Thyroid gland (tissue), 4 donors: ENCODE data around the gene ZNF350. TPM values are rescaled to one million over a fixed set of nuclear protein-coding genes. Genes with fewer than 3 reads are reported as not detected.
"Not testable (repeated sequence)": the region's sequence is repeated elsewhere in the genome, so short reads cannot be mapped to it uniquely, and the experiment has no call there.

ENCODE experiments used
- DNase-seq, 2 donors: peaks; one replicate each; pipeline ENCODE4 v3.0.0-alpha.2; 2019
- H3K27ac ChIP-seq, 3 donors: fragments of 200-600 bp; sonication (generic); 1 replicate in 2 of 3; 2 replicates in 1 of 3; pipeline ENCODE4 v1.5.1; 2016 to 2019; ENCODE audit warnings: mild to moderate bottlenecking in 1 of 3, moderate library complexity in 1 of 3
- H3K27me3 ChIP-seq: fragments of 200-600 bp; sonication (generic); one replicate; pipeline ENCODE4 v1.5.1; 2019
- H3K36me3 ChIP-seq, 2 donors: fragments of 200-600 bp; sonication (generic); one replicate each; pipeline ENCODE4 v1.5.1; 2016 to 2019
- H3K4me1 ChIP-seq, 2 donors: fragments of 200-600 bp; sonication (generic); one replicate each; pipeline ENCODE4 v1.5.1; 2017 to 2019
- H3K4me3 ChIP-seq, 3 donors: fragments of 200-600 bp; sonication (generic); replicated peaks in 1 of 3; 1 replicate in 2 of 3; 2 replicates in 1 of 3; pipeline ENCODE4 v1.5.1; 2016; ENCODE audit warnings: mild to moderate bottlenecking in 1 of 3
- H3K9me3 ChIP-seq: fragments of 200-600 bp; sonication (generic); one replicate; pipeline ENCODE4 v1.5.1; 2017
- POLR2A ChIP-seq, 2 donors: fragments of 450-650 bp; IDR thresholded peaks; one replicate each; pipeline ENCODE4 v1.6.1; 2017; ENCODE audit warnings: antibody characterized with exemption in 2 of 2, mild to moderate bottlenecking in 2 of 2, moderate library complexity in 1 of 2
- WGBS, 2 donors: methylation state at CpG; one replicate each; pipeline ENCODE4 v1.1.5; 2017; 5-methylcytosine and 5-hydroxymethylcytosine counted together
- intact Hi-C: fragments of 100-400 bp; cut with DNase I; formaldehyde crosslinking; loops from one replicate; pipeline ENCODE4 v1.15.1; 2023
- total RNA-seq, 4 donors: library from RNA; depleted of rRNA; stranded (reverse); fragments of >200 nt; gene quantifications; one replicate each; pipeline ENCODE4 v1.2.3, GENCODE V29; 2016
- TF ChIP-seq, protein P1 (sequence below), 6 experiments: fragments of 200-600 bp in 3 of 6; fragments of 450-650 bp in 3 of 6; sonication (generic) in 3 of 6; IDR thresholded peaks; one replicate each; pipeline ENCODE4 v1.5.1; 2016 to 2019; ENCODE audit warnings: antibody characterized with exemption in 6 of 6, mild to moderate bottlenecking in 2 of 6, inconsistent platforms in 1 of 6, moderate library complexity in 1 of 6

Gene ZNF350
- total RNA-seq, 4 donors from 2014 or later: 12.0 to 27.4 (median 16.4) TPM

DNA sequence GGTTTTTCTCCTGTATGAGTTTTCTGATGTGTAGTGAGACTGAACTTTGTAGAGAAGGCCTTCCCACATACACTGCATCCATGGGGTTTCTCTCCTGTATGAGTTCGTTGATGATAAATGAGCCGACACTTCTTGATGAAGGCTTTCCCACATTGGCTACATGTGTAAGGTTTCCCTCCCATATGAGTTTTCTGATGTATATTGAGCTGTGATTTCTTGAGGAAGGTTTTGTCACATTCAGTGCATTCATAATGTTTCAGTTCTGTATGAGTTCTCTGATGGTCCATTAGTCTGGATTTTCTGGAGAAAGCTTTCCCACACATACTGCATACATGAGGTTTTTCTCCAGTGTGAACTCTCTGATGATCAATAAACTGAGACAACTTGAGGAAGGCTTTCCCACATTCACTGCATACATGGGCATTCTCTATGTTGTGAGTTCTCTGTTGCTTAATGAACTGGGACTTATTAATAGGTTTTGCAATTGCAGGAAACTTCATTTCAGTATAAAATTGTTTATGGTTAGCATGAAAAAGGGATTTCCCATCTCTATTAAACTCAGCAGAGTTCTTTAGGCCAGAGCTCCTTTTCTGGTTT lies 7.5 kb upstream of the ZNF350 start:
- TF ChIP-seq POLR2A (IDR thresholded peaks at IDR 0.05): no peak
- TF ChIP-seq, protein P1, sequence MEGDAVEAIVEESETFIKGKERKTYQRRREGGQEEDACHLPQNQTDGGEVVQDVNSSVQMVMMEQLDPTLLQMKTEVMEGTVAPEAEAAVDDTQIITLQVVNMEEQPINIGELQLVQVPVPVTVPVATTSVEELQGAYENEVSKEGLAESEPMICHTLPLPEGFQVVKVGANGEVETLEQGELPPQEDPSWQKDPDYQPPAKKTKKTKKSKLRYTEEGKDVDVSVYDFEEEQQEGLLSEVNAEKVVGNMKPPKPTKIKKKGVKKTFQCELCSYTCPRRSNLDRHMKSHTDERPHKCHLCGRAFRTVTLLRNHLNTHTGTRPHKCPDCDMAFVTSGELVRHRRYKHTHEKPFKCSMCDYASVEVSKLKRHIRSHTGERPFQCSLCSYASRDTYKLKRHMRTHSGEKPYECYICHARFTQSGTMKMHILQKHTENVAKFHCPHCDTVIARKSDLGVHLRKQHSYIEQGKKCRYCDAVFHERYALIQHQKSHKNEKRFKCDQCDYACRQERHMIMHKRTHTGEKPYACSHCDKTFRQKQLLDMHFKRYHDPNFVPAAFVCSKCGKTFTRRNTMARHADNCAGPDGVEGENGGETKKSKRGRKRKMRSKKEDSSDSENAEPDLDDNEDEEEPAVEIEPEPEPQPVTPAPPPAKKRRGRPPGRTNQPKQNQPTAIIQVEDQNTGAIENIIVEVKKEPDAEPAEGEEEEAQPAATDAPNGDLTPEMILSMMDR (IDR thresholded peaks at IDR 0.05): no peak
- no peaks in the 10 kb centered on the region for H3K4me1 ChIP-seq
- H3K9me3 ChIP-seq: peaks cover 6% of the 10 kb centered on the region
- H3K4me3 ChIP-seq: no peak overlapping the region
- peaks cover 57 to 62% of the 10 kb centered on the region in 2 donors for H3K36me3 ChIP-seq
- WGBS, 2 donors: 95 to 98% methylated on average over 2 of the region's 2 CpGs
- no peaks in the 10 kb centered on the region for H3K27me3 ChIP-seq
- H3K27ac ChIP-seq: no peak overlapping the region
- intact Hi-C loops: no loop called here
- DNase-seq: no peak

DNA sequence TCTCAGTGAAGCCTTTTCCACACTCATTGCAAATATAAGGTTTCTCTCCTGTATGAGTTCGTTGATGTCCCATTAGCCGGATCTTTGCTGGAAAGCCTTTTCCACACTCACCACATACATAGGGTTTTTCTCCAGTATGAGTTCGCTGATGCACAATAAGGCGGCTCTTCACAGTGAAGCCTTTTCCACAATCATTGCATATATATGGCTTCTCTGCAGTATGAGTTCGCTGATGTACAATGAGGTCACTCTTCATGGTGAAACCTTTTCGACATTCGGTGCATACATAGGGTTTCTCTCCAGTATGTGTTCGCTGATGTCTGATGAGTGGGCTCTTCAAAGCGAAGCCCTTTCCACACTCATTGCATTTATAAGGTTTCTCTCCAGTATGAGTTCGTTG lies 6.8 kb upstream of the ZNF350 start:
- WGBS, 2 donors: 96 to 98% methylated on average over 10 of the region's 10 CpGs
- Histone ChIP-seq H3K27me3 (no peaks in the 10 kb centered on the region), H3K27ac (no peak overlapping the region), H3K9me3 (peaks cover 6% of the 10 kb centered on the region), H3K4me1 (no peaks in the 10 kb centered on the region), H3K36me3 (peaks cover 49 to 55% of the 10 kb centered on the region in 2 donors), H3K4me3 (no peak overlapping the region)
- TF ChIP-seq POLR2A (IDR thresholded peaks at IDR 0.05): no peak
- TF ChIP-seq, protein P1 (IDR thresholded peaks at IDR 0.05): no peak
- DNase-seq: no peak
- intact Hi-C loops: no loop called here

DNA sequence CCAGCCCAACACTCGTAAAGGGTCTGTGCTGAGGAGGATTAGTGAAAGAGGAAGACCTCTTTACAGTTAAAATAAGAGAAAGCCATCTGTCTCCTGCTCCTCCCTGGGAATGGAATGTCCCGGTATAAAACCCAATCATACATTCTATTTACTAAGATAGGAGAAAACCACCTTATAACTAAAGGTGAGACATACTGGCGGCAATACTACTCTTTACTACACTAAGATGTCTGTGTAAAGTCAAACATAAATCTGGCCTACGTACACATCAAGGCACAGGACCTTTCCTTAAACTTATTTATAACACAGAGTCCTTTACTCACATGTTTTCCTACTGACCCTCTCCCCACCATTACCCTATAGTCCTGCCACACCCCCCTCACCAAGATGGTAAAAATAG lies 3.3 kb downstream of the ZNF350 start:
- Histone ChIP-seq H3K9me3 (no peaks in the 10 kb centered on the region), H3K4me3 (no peak overlapping the region), H3K27me3 (no peaks in the 10 kb centered on the region), H3K27ac (no peak overlapping the region), H3K4me1 (peaks cover 6 to 16% of the 10 kb centered on the region in 2 donors), H3K36me3 (peaks cover 8 to 10% of the 10 kb centered on the region in 2 donors)
- DNase-seq: no peak
- intact Hi-C loops: loop anchor here (10.0 kb wide), 1 partner anchor 89 kb away; no protein-coding TSS in a partner anchor
- TF ChIP-seq, protein P1 (IDR thresholded peaks at IDR 0.05): no peak
- TF ChIP-seq POLR2A (IDR thresholded peaks at IDR 0.05): no peak
- WGBS, 2 donors: 83 to 88% methylated on average over 4 of the region's 4 CpGs

DNA sequence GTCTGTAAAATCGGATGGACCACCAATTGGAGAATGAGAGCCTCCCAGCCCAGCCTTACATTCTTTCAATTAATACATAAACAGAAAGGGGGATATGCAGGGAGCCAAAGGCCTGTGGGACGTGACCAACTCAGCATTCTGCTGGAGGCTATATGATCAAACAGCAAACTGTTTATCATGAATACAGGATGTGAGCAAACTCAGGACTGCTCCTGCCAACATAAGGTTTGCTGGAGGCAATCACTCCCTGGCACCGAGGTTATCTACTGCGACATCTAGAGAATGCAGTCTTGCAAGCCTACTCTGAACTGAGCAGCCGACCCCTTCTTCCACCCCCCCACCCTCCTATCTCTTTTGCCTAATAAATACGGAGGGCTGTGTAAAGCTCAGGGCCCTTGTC lies 5.7 kb downstream of the ZNF350 start:
- peaks cover 8 to 10% of the 10 kb centered on the region in 2 donors for H3K36me3 ChIP-seq
- H3K9me3 ChIP-seq, H3K27me3 ChIP-seq, DNase-seq, H3K27ac ChIP-seq, H3K4me3 ChIP-seq: not testable (repeated sequence)
- intact Hi-C loops: loop anchor here (10.0 kb wide), 1 partner anchor 86 kb away; no protein-coding TSS in a partner anchor
- H3K4me1 ChIP-seq: peaks cover 6 to 16% of the 10 kb centered on the region in 2 donors
- WGBS, 2 donors: 81 to 95% methylated on average over 6 of the region's 6 CpGs

DNA sequence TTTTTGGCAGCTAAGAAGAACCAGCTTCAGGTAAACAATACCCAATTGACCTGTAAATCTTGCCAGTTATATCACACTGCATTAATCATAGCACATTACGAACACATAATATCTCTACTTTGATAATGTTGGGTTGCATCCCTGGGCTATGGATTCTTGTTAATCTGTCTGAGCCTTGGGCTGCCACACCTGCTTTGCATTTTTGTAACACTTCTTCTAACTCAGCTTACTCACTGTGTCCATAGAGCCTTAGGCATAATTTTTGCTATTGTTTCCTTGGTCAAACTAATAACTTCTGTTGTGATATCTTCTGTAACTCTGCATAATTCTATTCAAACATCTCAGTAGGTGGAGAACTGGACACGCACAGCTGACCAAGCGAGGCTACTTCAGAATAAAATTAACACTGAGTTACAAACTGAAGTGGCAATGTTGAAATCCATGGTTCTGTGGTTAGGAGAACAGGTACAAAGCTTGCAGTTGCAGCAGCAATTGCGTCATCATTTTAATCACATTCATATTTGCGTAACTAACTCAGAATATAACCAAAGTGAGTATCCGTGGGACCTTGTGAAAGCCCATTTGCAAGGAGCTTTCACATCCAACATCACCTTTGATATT lies 6.4 kb downstream of the ZNF350 start:
- peaks cover 8 to 10% of the 10 kb centered on the region in 2 donors for H3K36me3 ChIP-seq
- H3K4me3 ChIP-seq: no peak overlapping the region
- peak; percentile 11 to 51 for DNase-seq
- intact Hi-C loops: loop anchor here (10.0 kb wide), 1 partner anchor 85 kb away; no protein-coding TSS in a partner anchor
- peaks cover 0 to 11% of the 10 kb centered on the region in 2 donors for H3K4me1 ChIP-seq
- no peaks in the 10 kb centered on the region for H3K27me3 ChIP-seq
- no peaks in the 10 kb centered on the region for H3K9me3 ChIP-seq
- TF ChIP-seq, protein P1 (IDR thresholded peaks at IDR 0.05): no peak
- no peak for TF ChIP-seq POLR2A (IDR thresholded peaks at IDR 0.05)
- H3K27ac ChIP-seq: no peak overlapping the region
- 69 to 86% methylated on average over 6 of the region's 6 CpGs for WGBS, 2 donors
